Mammary epithelial cell (primary cell): ENCODE results near the gene SEZ6L2.

Experiments
- CTCF ChIP-seq, 2 donors: IDR thresholded peaks in 1 of 2; conservative IDR thresholded peaks in 1 of 2; 2 replicates each; pipeline ENCODE4 v1.5.1; 2011 to 2012; ENCODE audit warnings: inconsistent platforms in 2 of 2, low read length in 2 of 2, mild to moderate bottlenecking in 2 of 2, control low read depth in 1 of 2, low read depth in 1 of 2; ENCODE audit not compliant: insufficient read depth in 1 of 2; ENCODE audit errors: extremely low read depth in 1 of 2
- EZH2 ChIP-seq: IDR thresholded peaks from 2 replicates; pipeline ENCODE4 v1.6.1; 2012; ENCODE audit warnings: low read length, inconsistent platforms, borderline replicate concordance

GRCh38 chr16:29873319-29873718 is 26.0 kb downstream of the SEZ6L2 start:
- TF ChIP-seq EZH2 (no peak), CTCF (conservative IDR thresholded peaks at IDR 0.05 in 1 of 2, IDR thresholded peaks at IDR 0.05 in 1 of 2; ENCODE audit: extremely low read depth in 1 of 2, insufficient read depth in 1 of 2, low read depth in 1 of 2, low read length in 2 of 2) (no peak)
